Prostate gland (tissue), 2 donors: ENCODE results near the gene EMP1. TPM values are rescaled to one million over a fixed set of nuclear protein-coding genes. Genes with fewer than 3 reads are reported as not detected.

ENCODE experiments used
- DNase-seq: peaks from one replicate; pipeline ENCODE4 v3.0.0-alpha.2; 2019; ENCODE audit warnings: low spot score
- H3K27ac ChIP-seq, 2 donors: fragments of 200-600 bp; sonication (generic); 2 replicates each; pipeline ENCODE4 v1.5.1; 2017 to 2019
- H3K27me3 ChIP-seq: fragments of 200-600 bp; sonication (generic); replicated peaks from 2 replicates; pipeline ENCODE4 v1.5.1; 2019; ENCODE audit not compliant: insufficient read depth
- H3K36me3 ChIP-seq, 2 donors: fragments of 200-600 bp; sonication (generic); 1 replicate in 1 of 2; 2 replicates in 1 of 2; pipeline versions ENCODE4 v1.5.1 to v1.8.1; 2017 to 2019
- H3K4me1 ChIP-seq: fragments of 200-600 bp; sonication (generic); replicated peaks from 2 replicates; pipeline ENCODE4 v1.5.1; 2019
- H3K4me3 ChIP-seq, 2 donors: fragments of 200-600 bp; sonication (generic); 2 replicates each; pipeline ENCODE4 v1.5.1; 2017 to 2019
- H3K9me3 ChIP-seq: fragments of 200-600 bp; sonication (generic); 2 replicates; pipeline ENCODE4 v1.5.1; 2017
- CTCF ChIP-seq, 4 experiments: fragments of 200-600 bp in 2 of 4; fragments of 450-650 bp in 2 of 4; sonication (generic) in 2 of 4; IDR thresholded peaks; 1 replicate in 3 of 4; 2 replicates in 1 of 4; pipeline ENCODE4 v1.5.1; 2016 to 2019; ENCODE audit warnings: antibody characterized with exemption in 4 of 4, mild to moderate bottlenecking in 2 of 4, moderate library complexity in 2 of 4
- POLR2A ChIP-seq: fragments of 450-650 bp; IDR thresholded peaks from one replicate; pipeline ENCODE4 v1.6.1; 2016; ENCODE audit warnings: antibody characterized with exemption, mild to moderate bottlenecking
- POLR2AphosphoS5 ChIP-seq: sonication (generic); formaldehyde crosslinking; IDR thresholded peaks from one replicate; pipeline ENCODE4 v1.6.1; 2017; ENCODE audit warnings: antibody characterized with exemption
- WGBS: methylation state at CpG from one replicate; pipeline ENCODE4 v1.1.5; 2018; 5-methylcytosine and 5-hydroxymethylcytosine counted together
- intact Hi-C: fragments of 100-400 bp; cut with DNase I; formaldehyde crosslinking; loops from one replicate; pipeline ENCODE4 v1.14.2; 2022
- total RNA-seq, 2 donors: library from RNA; depleted of rRNA; stranded (reverse); fragments of >200 nt; gene quantifications; one replicate each; pipeline ENCODE4 v1.1.0, GENCODE V29; 2016

The EMP1 gene
- total RNA-seq, 2 donors from 2014 or later: 38.9 to 71.6 TPM

- TF ChIP-seq CTCF (IDR thresholded peaks at IDR 0.05) (no peak), POLR2AphosphoS5 (no peak), POLR2A (no peak)
- Histone ChIP-seq H3K4me1 (no peaks in the 10 kb centered on the region), H3K4me3 (no peak overlapping the region), H3K36me3 (no peaks in the 10 kb centered on the region), H3K9me3 (no peaks in the 10 kb centered on the region), H3K27me3 (no peaks in the 10 kb centered on the region), H3K27ac (no peak overlapping the region)
- whole genome bisulfite sequencing: 84% methylated on average over 7 of the region's 7 CpGs
- no peak for DNase-seq
- intact Hi-C loops: no loop called here
Observed at GRCh38 chr12:13228579-13228978, 32.1 kb downstream of the EMP1 start.

- no peaks in the 10 kb centered on the region for H3K9me3 ChIP-seq
- 59% methylated on average over 5 of the region's 5 CpGs for WGBS
- H3K4me1 ChIP-seq: no peaks in the 10 kb centered on the region
- intact Hi-C loops: no loop called here
- H3K27me3 ChIP-seq: no peaks in the 10 kb centered on the region
- H3K36me3 ChIP-seq: no peaks in the 10 kb centered on the region
- no peak overlapping the region for H3K4me3 ChIP-seq
- TF ChIP-seq CTCF (IDR thresholded peaks at IDR 0.05): no peak
- no peak overlapping the region for H3K27ac ChIP-seq
- no peak for DNase-seq
Observed at GRCh38 chr12:13229504-13229903, 33.0 kb downstream of the EMP1 start.

GRCh38 chr12:13230500-13230899 lies 34.0 kb downstream of the EMP1 start:
- TF ChIP-seq CTCF (IDR thresholded peaks at IDR 0.05): no peak
- no peak for TF ChIP-seq POLR2AphosphoS5
- no peak for TF ChIP-seq POLR2A
- no peak for DNase-seq
- Histone ChIP-seq H3K27me3 (no peaks in the 10 kb centered on the region), H3K27ac (no peak overlapping the region), H3K36me3 (no peaks in the 10 kb centered on the region), H3K4me1 (no peaks in the 10 kb centered on the region), H3K4me3 (no peak overlapping the region), H3K9me3 (no peaks in the 10 kb centered on the region)
- 90% methylated on average over 5 of the region's 5 CpGs for WGBS
- intact Hi-C loops: no loop called here

- Histone ChIP-seq H3K9me3 (no peaks in the 10 kb centered on the region), H3K27me3 (no peaks in the 10 kb centered on the region), H3K4me3 (no peak overlapping the region), H3K36me3 (no peaks in the 10 kb centered on the region), H3K4me1 (no peaks in the 10 kb centered on the region), H3K27ac (no peak overlapping the region)
- TF ChIP-seq POLR2A (no peak), POLR2AphosphoS5 (no peak), CTCF (IDR thresholded peaks at IDR 0.05) (peak; percentile 55 to 81 (median 73))
- intact Hi-C loops: no loop called here
- 69% methylated on average over 8 of the region's 8 CpGs for WGBS
- DNase-seq: peak; percentile 18
Observed at GRCh38 chr12:13233830-13234641, 37.5 kb downstream of the EMP1 start.

GRCh38 chr12:13238204-13238603 lies 41.7 kb downstream of the EMP1 start:
- no peaks in the 10 kb centered on the region for H3K36me3 ChIP-seq
- DNase-seq: no peak
- 55% methylated on average over 7 of the region's 7 CpGs for WGBS
- no peaks in the 10 kb centered on the region for H3K27me3 ChIP-seq
- no peaks in the 10 kb centered on the region for H3K9me3 ChIP-seq
- intact Hi-C loops: no loop called here
- no peak overlapping the region for H3K27ac ChIP-seq
- no peak for TF ChIP-seq POLR2A
- no peak for TF ChIP-seq CTCF (IDR thresholded peaks at IDR 0.05)
- TF ChIP-seq POLR2AphosphoS5: no peak
- H3K4me3 ChIP-seq: no peak overlapping the region
- no peaks in the 10 kb centered on the region for H3K4me1 ChIP-seq
